GM12878 (cell line): ENCODE measurements around the gene ATXN3. TPM values are rescaled to one million over a fixed set of nuclear protein-coding genes. Genes with fewer than 3 reads are reported as not detected.

Experiments
- BCL3 ChIP-seq: IDR thresholded peaks from 2 replicates; pipeline ENCODE4 v1.6.1; 2011; ENCODE audit warnings: borderline replicate concordance, low read depth, mild to moderate bottlenecking, moderate library complexity, low read length; ENCODE audit not compliant: insufficient read depth, poor library complexity, severe bottlenecking
- CUX1 ChIP-seq: IDR thresholded peaks from 2 replicates; pipeline ENCODE4 v1.6.1; 2012; ENCODE audit warnings: improper control_type of control experiment, low read depth, low read length; ENCODE audit not compliant: insufficient replicate concordance
- EP300 ChIP-seq, 2 experiments: fragments of 150-350 bp in 1 of 2; IDR thresholded peaks; 2 replicates each; pipeline ENCODE4 v1.6.1; 2011 to 2012; ENCODE audit warnings: low read depth in 2 of 2, low read length in 2 of 2, borderline replicate concordance in 1 of 2, improper control_type of control experiment in 1 of 2, inconsistent platforms in 1 of 2; ENCODE audit not compliant: control insufficient read depth in 1 of 2
- HCFC1 ChIP-seq: fragments of 150-350 bp; IDR thresholded peaks from 2 replicates; pipeline ENCODE4 v1.6.1; 2014; ENCODE audit warnings: low read length
- HDAC6 ChIP-seq: fragments of 200-600 bp; sonication (generic); IDR thresholded peaks from one replicate; pipeline ENCODE4 v1.8.0; 2017; ENCODE audit warnings: antibody characterized with exemption; ENCODE audit not compliant: unreplicated experiment
- IKZF1 ChIP-seq: fragments of 450-650 bp; conservative IDR thresholded peaks from 2 replicates; pipeline ENCODE4 v1.6.1; 2017; ENCODE audit warnings: antibody characterized with exemption, mild to moderate bottlenecking
- KDM1A ChIP-seq: fragments of 200-600 bp; sonication (generic); IDR thresholded peaks from 2 replicates; pipeline ENCODE4 v1.6.1; 2016; ENCODE audit warnings: borderline replicate concordance
- MLLT1 ChIP-seq: fragments of 450-650 bp; IDR thresholded peaks from 2 replicates; pipeline ENCODE4 v1.6.1; 2016; ENCODE audit warnings: mild to moderate bottlenecking
- MYB ChIP-seq: fragments of 150-350 bp; IDR thresholded peaks from 2 replicates; pipeline ENCODE4 v1.6.1; 2014; ENCODE audit warnings: mild to moderate bottlenecking, low read depth, low read length, borderline replicate concordance
- MYC ChIP-seq: IDR thresholded peaks from 2 replicates; pipeline ENCODE4 v1.6.1; 2011; ENCODE audit warnings: mild to moderate bottlenecking, low read length, moderate library complexity, inconsistent platforms; ENCODE audit not compliant: insufficient read depth, insufficient replicate concordance, insufficient read length, severe bottlenecking
- NKRF ChIP-seq: fragments of 450-650 bp; conservative IDR thresholded peaks from 2 replicates; pipeline ENCODE4 v1.6.1; 2017; ENCODE audit warnings: mild to moderate bottlenecking, moderate library complexity
- TARDBP ChIP-seq: IDR thresholded peaks from 2 replicates; pipeline ENCODE4 v1.6.1; 2016; ENCODE audit warnings: borderline replicate concordance
- TCF12 ChIP-seq: IDR thresholded peaks from 2 replicates; pipeline ENCODE4 v1.6.1; 2011; ENCODE audit warnings: low read depth, mild to moderate bottlenecking, low read length
- ZBTB33 ChIP-seq: fragments of 450-650 bp; IDR thresholded peaks from 2 replicates; pipeline ENCODE4 v1.6.1; 2017; ENCODE audit warnings: mild to moderate bottlenecking
- ZNF622 ChIP-seq: fragments of 450-650 bp; IDR thresholded peaks from 2 replicates; pipeline ENCODE4 v1.6.1; 2017; ENCODE audit warnings: mild to moderate bottlenecking, inconsistent platforms
- ZZZ3 ChIP-seq: IDR thresholded peaks from 2 replicates; pipeline ENCODE4 v1.6.1; 2011; ENCODE audit warnings: low read depth; ENCODE audit not compliant: control insufficient read depth, insufficient read length
- polyA plus RNA-seq, 11 experiments: library from polyadenylated mRNA; depleted of rRNA in 4 of 11; unstranded in 6 of 11; stranded (reverse) in 5 of 11; fragments of >200 nt; fragmentation: Nextera tagmentation in 4 of 11; fragmentation: Illumina TruSeq in 1 of 11; extraction: Ambion mirVana in 4 of 11; extraction: Trizol in 1 of 11; gene quantifications; 1 replicate in 1 of 11; 2 replicates in 10 of 11; pipeline versions ENCODE4 v1.2.1 to v1.2.3, GENCODE V29; 2011 to 2016; ENCODE audit warnings: inconsistent platforms in 2 of 11, missing spikeins in 2 of 11, low read depth in 1 of 11
- total RNA-seq, 4 experiments: library from RNA; depleted of rRNA in 3 of 4; stranded (reverse); fragments of >200 nt in 3 of 4; fragmentation: Illumina TruSeq in 1 of 4; extraction: Trizol in 1 of 4; gene quantifications; 2 replicates each; pipeline versions ENCODE4 v1.2.1 to v1.2.3, GENCODE V29; 2013 to 2021

ATXN3 gene
- total and polyA plus RNA-seq, 10 of the 15 experiments (the other 5 are each of a cell fraction or from before 2014, with no cell fraction given), result 15.1 to 27.3 (median 19.2) TPM

- TF ChIP-seq TCF12 (peak; percentile 69; the same call in 1 of the 2 replicates), KDM1A (no peak), EP300 (IDR thresholded peaks at IDR 0.05; ENCODE audit: borderline replicate concordance in 1 of 2, control insufficient read depth in 1 of 2, low read depth in 2 of 2, low read length in 2 of 2) (no peak), TARDBP (0 out of 2 replicates have a peak, but pooled peaks have one; percentile 18), ZBTB33 (no peak), HCFC1 (peak; percentile 70), ZNF622 (no peak), ZZZ3 (no peak), NKRF (peak; percentile 85), CUX1 (no peak), MLLT1 (peak; percentile 76; the same call in 1 of the 2 replicates), MYC (no peak), HDAC6 (no peak), BCL3 (no peak), IKZF1 (peak; percentile 82), MYB (no peak)
Measured at GRCh38 chr14:92039719-92040430, 66.5 kb downstream of the ATXN3 start, which contains the start of gene TRIP11 (continued).
